Caki2 (cell line): ENCODE results near the gene E2F4. TPM values are rescaled to one million over a fixed set of nuclear protein-coding genes. Genes with fewer than 3 reads are reported as not detected.

Experiments
- DNase-seq: peaks from one replicate; pipeline ENCODE4 v3.0.0-alpha.2; 2015; ENCODE audit warnings: low read depth
- in situ Hi-C: cut with HindIII; loops from 2 replicates; pipeline ENCODE4 v1.10.0; 2016; ENCODE audit warnings: low sequenced_read_pairs, low pct_unique_long_range_greater_than_20kb, mixed read lengths
- total RNA-seq: library from RNA; depleted of rRNA; stranded (reverse); fragments of >200 nt; shearing (Covaris generic); gene quantifications from 2 replicates; pipeline ENCODE4 v1.2.3, GENCODE V29; 2014; ENCODE audit warnings: low replicate concordance

Gene E2F4
- total RNA-seq, 1 experiment from 2014 or later: 91.2 TPM

DNA sequence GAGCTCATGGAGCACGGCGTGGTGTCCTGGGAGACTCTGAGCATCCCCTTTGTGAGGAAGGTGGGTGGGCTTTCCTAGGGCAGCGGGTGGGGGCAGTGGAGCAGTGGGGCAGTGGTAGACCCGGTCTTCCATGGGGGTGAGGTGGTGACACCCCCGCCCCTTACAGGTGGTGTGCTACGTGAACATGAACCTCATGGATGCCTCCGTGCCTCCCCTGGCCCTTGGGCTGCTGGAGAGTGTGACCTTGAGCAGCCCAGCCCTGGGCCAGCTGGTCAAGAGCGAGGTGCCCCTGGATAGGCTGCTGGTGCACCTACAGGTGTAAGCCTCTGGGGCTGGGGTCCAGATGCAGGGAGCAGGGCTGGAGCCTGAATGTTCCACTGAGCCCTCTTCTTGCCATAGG is 8.5 kb downstream of the E2F4 start:
- in situ Hi-C loops: no loop called here

DNA sequence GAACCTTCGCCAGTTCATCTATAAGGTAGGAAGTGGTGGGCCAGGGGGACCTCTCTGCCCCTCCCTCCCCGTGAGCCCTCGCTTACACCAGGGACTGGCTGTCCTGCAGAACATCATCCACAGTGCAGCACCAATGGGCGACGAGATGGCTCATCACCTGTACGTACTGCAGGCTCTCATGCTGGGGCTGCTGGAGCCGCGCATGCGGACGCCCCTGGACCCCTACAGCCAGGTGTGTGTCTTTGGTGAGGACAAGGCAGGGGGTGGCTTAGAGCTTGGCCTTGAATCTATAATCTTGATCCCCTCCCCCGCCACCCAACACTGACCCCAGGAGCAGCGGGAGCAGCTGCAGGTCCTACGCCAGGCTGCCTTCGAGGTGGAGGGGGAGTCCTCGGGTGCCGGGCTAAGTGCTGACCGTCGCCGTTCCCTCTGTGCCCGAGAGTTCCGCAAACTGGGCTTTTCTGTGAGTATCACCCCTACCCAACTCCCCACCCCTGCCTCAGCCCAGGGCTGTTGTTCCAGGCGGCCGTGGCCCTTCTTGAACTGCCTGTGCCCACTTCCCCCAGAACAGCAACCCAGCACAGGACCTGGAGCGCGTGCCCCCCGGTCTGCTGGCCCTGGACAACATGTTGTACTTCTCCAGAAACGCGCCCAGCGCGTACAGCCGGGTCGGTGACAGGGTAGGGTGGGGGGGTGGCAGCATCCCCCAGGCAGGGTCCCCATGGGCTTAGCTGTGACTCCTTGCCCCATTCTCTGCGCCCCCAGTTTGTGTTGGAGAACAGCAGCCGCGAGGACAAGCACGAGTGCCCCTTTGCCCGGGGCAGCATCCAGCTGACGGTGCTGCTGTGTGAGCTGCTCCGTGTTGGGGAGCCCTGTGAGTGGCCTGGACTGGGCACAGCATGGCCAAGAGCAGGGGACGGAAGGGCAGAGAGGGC is 9.7 kb downstream of the E2F4 start:
- in situ Hi-C loops: no loop called here
- DNase-seq: no peak

More for the DNA sequence above, 8.5 kb downstream of the E2F4 start:
- DNase-seq: no peak

DNA sequence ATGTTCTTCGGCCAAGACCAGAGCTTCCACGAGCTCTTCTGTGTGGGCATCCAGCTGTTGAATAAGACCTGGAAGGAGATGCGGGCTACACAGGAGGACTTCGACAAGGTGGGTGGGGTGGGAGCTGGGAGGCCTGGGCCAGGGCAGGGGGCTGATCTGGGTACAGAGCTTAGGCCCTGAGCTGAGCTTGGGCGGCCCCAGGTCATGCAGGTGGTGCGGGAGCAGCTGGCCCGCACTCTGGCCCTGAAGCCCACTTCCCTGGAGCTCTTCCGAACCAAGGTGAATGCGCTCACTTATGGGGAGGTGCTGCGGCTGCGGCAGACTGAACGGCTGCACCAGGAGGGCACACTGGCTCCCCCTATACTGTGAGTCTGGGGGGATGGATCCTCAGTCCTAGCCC is 10.5 kb downstream of the E2F4 start:
- no peak for DNase-seq
- in situ Hi-C loops: no loop called here

DNA sequence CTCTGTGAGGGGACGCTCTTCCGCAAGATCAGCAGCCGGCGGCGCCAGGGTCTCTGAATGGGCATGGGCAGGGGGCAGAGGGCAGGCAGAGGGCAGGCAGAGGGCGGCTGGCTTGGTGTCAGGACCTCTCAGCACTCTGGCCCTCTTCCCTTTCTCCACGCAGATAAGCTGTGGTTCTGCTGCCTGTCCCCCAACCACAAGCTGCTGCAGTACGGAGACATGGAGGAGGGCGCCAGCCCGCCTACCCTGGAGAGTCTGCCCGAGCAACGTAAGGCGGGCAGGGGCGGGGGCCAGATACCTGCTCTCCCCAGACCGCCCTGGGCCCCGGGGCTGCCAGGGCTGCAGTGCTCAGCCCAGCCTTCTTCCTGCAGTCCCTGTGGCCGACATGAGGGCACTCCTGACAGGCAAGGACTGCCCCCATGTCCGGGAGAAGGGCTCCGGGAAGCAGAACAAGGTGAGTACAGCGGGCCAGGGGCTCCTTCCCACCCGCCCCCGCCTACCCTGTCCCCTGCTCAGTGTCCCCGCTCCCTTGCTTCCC is 11.1 kb downstream of the E2F4 start:
- in situ Hi-C loops: no loop called here
- no peak for DNase-seq

DNA sequence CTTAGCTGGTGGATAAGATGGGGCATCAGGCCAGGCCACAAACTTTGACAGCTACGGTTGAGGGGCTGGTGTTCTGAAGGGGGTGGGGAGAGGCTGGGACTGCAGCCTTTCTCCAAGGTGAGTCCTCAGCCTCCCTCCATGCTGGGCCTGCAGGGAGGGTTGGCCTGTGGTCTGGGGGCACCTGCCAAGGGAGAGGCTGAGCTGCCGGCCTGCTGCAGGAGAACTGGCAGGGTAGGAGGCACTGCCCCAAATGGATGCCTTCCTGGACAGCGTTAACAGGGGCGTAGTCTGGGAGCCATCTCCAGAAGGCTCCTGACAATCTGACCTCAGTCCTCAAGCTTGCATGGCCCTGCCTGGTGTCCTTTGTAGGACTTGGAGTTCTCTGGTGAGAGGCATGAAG is 12.1 kb downstream of the E2F4 start:
- DNase-seq: no peak
- in situ Hi-C loops: no loop called here

DNA sequence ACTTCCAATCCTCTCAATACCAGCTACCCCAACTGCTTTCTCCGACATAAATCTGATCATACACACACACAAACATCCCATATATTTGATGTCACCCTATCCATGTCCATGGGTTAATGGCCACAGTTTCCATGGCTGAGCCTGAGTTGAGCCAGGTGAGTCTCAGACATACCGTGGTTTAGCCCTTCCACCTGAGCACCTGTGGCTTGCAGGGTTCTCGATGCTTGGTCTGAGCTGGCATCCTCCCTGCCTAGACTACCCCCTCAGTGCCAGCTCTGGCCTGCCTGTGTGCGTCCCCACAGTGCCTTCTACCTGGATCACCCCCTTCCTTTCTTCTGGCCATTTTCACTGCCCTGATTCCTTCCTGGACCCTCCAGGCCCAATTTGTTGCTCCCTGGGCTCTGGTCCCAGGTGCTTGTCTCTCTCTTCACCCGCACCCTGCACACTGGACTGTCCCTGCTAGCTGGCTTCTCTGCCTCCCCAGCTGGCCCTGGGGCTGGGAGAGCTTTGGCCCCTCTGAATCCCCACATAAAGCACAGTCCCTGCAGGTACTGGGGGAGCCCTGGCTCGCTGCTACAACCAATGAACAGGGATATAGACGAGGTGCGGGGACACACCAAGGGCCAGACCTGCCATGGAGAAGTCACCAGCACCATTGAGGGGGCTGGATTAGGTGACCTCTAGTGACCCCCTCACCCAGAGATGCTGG is 14.3 kb downstream of the E2F4 start:
- DNase-seq: no peak
- in situ Hi-C loops: no loop called here

DNA sequence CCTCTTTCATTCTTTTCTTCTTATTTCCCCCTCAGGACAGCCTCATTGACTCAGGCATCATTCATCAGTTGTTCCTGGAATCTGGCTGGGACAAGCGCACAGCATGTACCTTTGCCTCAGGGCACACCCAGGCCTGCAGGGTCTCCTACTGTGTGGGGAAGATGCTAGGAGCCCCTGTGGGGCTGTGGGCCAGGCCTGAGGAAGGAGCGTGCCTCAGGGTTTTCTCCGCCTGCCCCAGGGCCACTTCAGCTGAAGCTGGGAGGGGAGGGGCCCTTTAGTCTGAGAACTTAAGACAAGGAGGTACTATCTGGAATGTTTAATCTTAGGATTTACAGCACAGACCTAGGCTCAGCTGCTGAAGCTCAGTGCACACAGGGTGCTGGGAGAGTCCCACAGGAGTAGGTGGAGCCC is 14.9 kb downstream of the E2F4 start:
- no peak for DNase-seq
- in situ Hi-C loops: no loop called here

DNA sequence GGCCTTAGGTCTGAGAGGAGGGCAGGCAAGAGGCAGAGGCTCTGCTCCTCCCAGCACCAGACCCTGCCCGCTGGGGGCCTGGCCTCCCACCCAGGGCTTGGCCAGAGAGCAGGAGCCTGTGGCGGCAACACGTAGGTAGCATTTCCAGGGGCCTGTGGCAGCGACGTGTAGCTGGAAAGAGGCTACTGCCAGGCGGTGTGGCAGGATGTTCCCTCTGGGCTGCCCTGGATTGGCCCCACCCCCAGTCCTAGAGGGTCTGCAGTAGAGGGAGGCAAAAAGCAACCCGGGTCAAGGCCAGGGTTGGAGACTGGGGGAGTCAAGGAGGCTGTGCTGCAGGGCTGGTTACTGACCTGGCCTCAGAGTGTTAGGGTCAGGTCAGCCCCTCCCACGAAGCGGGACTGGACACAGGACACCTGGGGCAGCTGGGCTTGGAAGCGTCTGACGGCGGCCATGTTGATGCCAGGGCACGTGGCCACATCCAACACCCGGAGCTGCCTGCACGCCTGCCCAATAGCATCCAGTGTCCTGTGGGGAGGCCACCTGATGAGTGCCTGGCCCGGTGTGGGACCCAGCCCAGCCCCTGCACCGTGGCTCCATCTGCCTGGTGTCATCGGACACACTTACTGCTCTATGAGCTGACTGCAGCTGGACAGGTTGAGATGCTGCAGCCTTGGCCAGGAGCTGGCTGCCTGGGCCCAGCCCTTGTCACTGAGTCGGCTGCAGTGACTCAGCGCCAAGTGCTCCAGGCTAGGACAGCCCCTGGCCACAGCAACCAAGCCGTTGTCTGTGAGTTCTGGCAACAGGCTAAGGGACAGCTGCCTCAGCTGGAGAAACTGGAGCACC is 15.5 kb downstream of the E2F4 start:
- in situ Hi-C loops: no loop called here
- peak; percentile 53 for DNase-seq

DNA sequence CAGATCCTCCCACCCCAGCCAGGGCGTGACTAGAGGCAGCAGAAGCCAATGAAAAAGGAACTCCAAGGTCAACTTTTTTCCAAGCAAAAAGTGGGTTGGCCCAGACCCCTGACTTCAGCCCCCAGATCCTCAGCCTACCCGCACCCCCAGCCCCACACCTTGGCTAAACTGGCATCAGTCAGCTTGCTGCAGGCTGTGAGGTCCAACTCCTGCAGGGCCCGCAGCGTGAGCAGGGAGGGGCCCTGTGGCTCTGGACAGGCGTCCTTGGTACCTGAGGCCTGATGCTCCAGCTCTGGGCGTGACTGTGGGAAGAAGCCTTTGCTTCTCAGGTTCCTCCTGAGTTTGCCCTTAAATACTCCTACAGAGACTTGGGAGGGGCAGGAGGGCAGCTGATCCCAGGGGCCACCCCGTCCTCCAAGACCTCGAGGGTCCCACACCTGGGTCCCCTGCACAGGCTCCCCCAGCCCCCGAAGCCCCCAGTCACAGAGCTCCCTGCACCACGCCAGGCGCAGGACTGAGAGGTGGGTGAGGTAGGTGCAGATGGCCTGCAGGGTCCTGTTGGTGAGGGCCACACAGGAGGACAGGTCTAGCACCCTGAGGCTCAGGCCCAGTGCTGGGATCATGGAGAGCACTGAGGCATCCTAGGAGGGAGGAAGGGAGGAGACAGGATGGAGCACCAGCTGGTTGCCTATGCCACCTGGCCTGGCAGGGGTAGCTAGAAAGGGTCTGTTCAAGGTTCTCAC is 16.4 kb downstream of the E2F4 start:
- DNase-seq: no peak
- in situ Hi-C loops: no loop called here

DNA sequence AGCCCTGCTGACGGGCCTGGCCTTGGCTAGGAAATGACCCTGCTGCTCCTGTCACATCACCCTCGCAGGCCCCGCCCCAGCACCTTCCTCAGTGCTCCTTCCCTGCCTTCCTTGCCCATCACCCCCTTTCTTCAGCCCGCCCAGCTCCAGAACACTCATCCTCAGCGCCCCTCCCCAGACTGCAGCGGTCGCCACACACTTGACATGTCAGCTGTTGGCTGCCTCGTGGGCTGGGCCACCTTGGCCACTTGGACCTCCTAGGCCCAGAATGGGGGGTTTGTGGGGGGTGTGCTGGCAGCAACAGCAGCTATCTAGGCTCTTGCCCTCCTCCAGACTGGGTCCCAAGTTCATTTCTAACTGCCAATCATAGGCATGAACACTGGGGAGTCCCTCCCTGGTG is 17.6 kb downstream of the E2F4 start:
- DNase-seq: no peak
- in situ Hi-C loops: no loop called here

DNA sequence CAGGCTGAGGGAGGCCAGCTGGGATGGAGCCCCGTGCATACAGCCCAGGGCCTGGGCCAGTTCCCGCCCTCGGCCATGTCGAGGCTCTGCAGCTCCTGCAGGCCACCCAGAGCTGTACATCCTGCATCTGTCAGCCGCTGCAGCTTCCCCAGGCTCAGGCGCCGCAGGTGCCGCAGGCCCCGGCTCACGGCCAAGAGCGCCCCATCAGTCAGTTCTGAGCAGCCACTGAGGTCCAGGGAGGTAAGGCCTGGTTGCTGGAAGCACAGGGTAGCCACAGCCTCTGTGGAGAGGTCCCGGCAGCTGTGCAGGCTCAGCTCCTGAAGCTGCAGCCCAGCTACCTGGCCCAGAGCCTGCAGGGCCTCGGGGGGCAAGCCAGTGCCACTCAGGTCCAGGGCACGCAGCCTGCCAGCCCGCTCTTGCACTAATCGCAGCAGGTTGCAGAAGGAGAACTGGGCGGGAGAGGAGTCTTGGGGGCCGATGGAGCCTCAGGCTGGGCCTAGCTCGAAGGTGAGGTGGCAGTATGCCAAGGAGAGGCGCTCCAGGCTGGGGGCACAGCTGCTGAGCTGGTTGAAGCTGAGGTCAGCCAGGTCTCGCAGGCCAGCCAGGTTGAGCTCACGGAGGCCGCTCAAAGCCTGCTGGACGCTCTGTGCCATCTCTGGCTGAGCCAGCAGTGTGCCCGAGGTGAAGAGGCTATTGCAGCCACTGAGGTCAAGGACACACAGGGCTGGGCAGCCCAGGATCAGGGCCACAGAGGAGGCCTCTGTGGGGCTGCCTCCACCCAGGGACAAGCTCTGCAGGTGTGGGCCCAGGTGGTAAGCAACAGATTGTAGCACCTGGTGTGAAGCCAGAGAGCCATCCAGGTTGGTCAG is 18.3 kb downstream of the E2F4 start:
- DNase-seq: no peak
- in situ Hi-C loops: no loop called here

DNA sequence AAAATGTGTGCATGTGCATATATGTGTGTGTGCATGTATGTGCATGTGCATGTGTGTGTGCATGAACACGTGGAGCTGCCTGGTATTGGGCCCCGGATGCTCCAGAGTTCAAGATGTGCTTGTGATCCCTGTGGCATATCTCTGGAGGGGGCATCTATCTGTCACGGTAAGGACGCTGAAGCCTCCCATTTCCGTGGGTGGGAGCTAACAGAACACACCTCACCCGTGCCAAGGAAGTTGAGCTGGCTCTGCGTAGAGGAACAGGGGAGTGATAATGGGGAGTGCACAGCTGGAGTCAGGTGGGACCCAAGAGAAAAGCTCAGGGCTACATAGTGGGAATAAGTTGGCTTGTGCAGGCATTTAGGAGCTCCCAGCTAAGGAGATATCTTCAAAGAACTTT is 19.7 kb downstream of the E2F4 start:
- DNase-seq: no peak
- in situ Hi-C loops: no loop called here

DNA sequence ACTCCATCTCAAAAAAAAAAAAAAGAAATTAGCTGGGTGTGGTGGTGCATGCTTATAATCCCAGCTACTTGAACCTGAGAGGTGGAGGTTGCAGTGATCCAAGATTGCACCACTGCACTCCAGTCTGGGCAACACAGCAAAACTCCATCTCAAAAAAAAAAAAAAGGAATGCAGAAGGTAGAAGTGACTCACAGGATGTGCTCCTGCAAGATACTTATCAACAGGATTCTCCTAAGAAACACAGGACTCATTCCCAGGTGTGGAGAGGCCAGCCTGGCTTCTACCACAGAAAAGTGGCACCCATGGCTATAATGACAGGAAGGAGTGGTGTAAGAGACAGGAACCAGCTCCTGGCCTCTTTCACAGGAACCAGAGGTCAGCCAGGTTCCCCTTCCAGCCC is 20.8 kb downstream of the E2F4 start:
- in situ Hi-C loops: no loop called here
- peak; percentile 39 for DNase-seq

DNA sequence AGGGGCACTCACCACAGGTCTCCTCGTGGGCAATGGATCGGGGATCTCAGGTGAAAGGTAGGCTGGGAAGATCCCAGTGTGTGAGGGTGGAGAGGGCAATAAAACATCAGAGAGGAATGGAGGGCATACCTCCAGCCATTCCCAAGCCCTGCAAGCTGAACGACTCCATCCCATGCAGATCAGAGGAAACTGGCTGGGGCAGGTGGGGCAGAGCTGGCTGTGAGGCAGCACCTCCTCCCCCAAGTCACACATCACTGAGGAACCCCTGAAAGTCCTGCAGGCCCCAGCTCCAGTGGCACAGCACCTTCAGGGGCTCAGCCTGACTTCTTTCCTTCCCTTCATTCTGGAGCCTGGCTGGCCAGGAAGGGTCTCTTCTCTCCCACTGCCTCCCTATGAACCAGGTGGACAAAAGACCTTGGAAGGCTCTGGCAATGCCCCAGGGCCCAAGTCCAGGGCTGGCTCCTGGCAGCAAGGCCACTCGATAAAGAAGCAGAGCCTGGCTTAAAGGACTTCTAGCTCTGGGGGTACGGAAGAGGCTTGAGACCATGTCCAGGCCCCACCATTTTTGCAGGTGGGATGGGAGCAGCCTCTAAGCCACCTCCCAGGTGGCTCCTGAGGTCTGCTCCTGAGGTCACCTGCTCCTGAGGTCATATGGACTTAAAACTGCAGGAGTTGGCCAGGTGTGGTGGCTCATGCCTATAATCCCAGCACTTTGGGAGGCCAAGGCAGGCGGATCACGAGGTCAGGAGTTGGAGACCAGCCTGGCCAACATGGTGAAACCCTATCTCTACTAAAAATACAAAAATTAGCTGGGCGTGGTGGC is 21.5 kb downstream of the E2F4 start:
- in situ Hi-C loops: no loop called here
- DNase-seq: no peak

DNA sequence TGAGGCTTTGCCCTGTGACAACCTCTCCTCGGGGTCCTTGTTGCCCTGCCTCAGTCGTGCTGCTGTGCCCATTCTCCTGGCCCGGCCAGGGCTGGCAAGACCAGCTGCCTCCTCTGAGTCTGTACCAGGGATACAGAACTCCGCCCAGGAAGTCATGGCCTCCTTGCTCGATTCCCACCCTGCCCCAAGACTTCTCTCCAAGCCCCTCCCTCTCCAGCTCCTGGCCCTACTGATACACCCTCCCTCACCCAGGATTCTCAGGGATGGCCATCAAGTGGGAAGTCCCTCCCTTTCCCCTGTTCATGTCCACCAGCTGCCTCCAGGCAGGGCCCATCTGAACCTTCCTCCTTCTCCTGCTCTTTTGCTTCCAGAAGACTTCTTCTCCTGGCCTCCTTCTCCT is 23.8 kb downstream of the E2F4 start:
- DNase-seq: no peak
- in situ Hi-C loops: no loop called here
